HEK293 (cell line): Measurements from ENCODE around the gene PBXIP1.
A peak's percentile ranks its signal among the peaks of the same experiment; 100 is the strongest.

ENCODE experiments used
- CTCF ChIA-PET: fragments of 350-600 bp; formaldehyde crosslinking; extraction: SDS; loops from one replicate; lab custom pipeline; 2021; ENCODE audit warnings: antibody characterized with exemption; lab: Yijun Ruan, JAX
- POLR2A ChIA-PET: fragments of 300-600 bp; formaldehyde crosslinking; extraction: SDS; loops from one replicate; lab custom pipeline; 2020; ENCODE audit warnings: antibody characterized with exemption, inconsistent platforms; lab: Yijun Ruan, JAX
- H3K27ac ChIP-seq: fragments of 200-500 bp; sonication (Bioruptor generic); 2 replicates; pipeline ENCODE4 v1.5.1; 2014; ENCODE audit warnings: low read depth, low read length, control low read depth, inconsistent platforms; ENCODE audit errors: extremely low read depth
- H3K36me3 ChIP-seq, 2 experiments: fragments of 200-500 bp in 1 of 2; sonication (Bioruptor generic) in 1 of 2; 1 replicate in 1 of 2; 2 replicates in 1 of 2; pipeline ENCODE4 v1.5.1; 2014 to 2017; ENCODE audit warnings: inconsistent platforms in 2 of 2, low read length in 2 of 2; ENCODE audit not compliant: control insufficient read depth in 2 of 2, insufficient read depth in 1 of 2
- H3K4me1 ChIP-seq: fragments of 200-500 bp; sonication (Bioruptor generic); 2 replicates; pipeline ENCODE4 v1.5.1; 2014; ENCODE audit warnings: mild to moderate bottlenecking, low read length, inconsistent platforms; ENCODE audit not compliant: control insufficient read depth, insufficient read depth
- H3K4me3 ChIP-seq: 2 replicates; pipeline ENCODE4 v1.5.1; 2011; ENCODE audit warnings: low read depth, mild to moderate bottlenecking, control low read depth, low read length, moderate library complexity
- H3K9me3 ChIP-seq: fragments of 200-500 bp; sonication (Bioruptor generic); 2 replicates; pipeline ENCODE4 v1.5.1; 2014; ENCODE audit warnings: low read depth, low read length, inconsistent platforms; ENCODE audit not compliant: control insufficient read depth, insufficient read depth
- BCL11B ChIP-seq: fragments of 450-650 bp; formaldehyde crosslinking; IDR thresholded peaks from 2 replicates; pipeline ENCODE4 v1.5.1; 2016; ENCODE audit warnings: low read depth, missing biosample characterization, missing genetic modification characterization
- EGR2 ChIP-seq: fragments of 450-650 bp; formaldehyde crosslinking; IDR thresholded peaks from 2 replicates; pipeline ENCODE4 v1.5.1; 2016; ENCODE audit warnings: low read depth, missing biosample characterization, missing genetic modification characterization
- FEZF1 ChIP-seq: fragments of 450-650 bp; formaldehyde crosslinking; IDR thresholded peaks from 2 replicates; pipeline ENCODE4 v1.5.1; 2016; ENCODE audit warnings: missing biosample characterization, missing genetic modification characterization
- GLIS2 ChIP-seq: fragments of 450-650 bp; formaldehyde crosslinking; IDR thresholded peaks from 2 replicates; pipeline ENCODE4 v1.5.1; 2016; ENCODE audit warnings: missing biosample characterization, missing genetic modification characterization
- HOXD13 ChIP-seq: sonication (generic); formaldehyde crosslinking; IDR thresholded peaks from 2 replicates; pipeline ENCODE4 v1.8.0; 2022; ENCODE audit warnings: missing genetic modification reagents, borderline replicate concordance
- KLF16 ChIP-seq: fragments of 450-650 bp; formaldehyde crosslinking; IDR thresholded peaks from 2 replicates; pipeline ENCODE4 v1.5.1; 2017; ENCODE audit warnings: missing biosample characterization, missing genetic modification characterization
- PRDM1 ChIP-seq: fragments of 450-650 bp; formaldehyde crosslinking; IDR thresholded peaks from 2 replicates; pipeline ENCODE4; 2016; ENCODE audit warnings: missing biosample characterization, missing genetic modification characterization
- SETDB1 ChIP-seq: IDR thresholded peaks from one replicate; pipeline ENCODE4 v1.6.1; 2017; ENCODE audit warnings: mild to moderate bottlenecking, low read length, moderate library complexity, mixed read lengths; ENCODE audit not compliant: insufficient read length
- SP3 ChIP-seq: fragments of 450-650 bp; formaldehyde crosslinking; IDR thresholded peaks from 2 replicates; pipeline ENCODE4 v1.5.1; 2016; ENCODE audit warnings: missing biosample characterization, missing genetic modification characterization
- TCF7L2 ChIP-seq: IDR thresholded peaks from 2 replicates; pipeline ENCODE4 v1.6.1; 2011; ENCODE audit warnings: low read depth, mild to moderate bottlenecking, inconsistent platforms, low read length, moderate library complexity, borderline replicate concordance
- WT1 ChIP-seq: fragments of 450-650 bp; formaldehyde crosslinking; IDR thresholded peaks from 2 replicates; pipeline ENCODE4 v1.5.1; 2016; ENCODE audit warnings: missing biosample characterization, missing genetic modification characterization
- ZBTB21 ChIP-seq: fragments of 450-650 bp; formaldehyde crosslinking; IDR thresholded peaks from 2 replicates; pipeline ENCODE4 v1.5.1; 2017; ENCODE audit warnings: missing biosample characterization, missing genetic modification characterization
- ZEB2 ChIP-seq: fragments of 450-650 bp; formaldehyde crosslinking; IDR thresholded peaks from 2 replicates; pipeline ENCODE4 v1.5.1; 2016; ENCODE audit warnings: missing biosample characterization, missing genetic modification characterization
- ZFHX2 ChIP-seq: fragments of 450-650 bp; formaldehyde crosslinking; conservative IDR thresholded peaks from 2 replicates; pipeline ENCODE4 v1.5.1; 2016; ENCODE audit warnings: missing biosample characterization, missing genetic modification characterization
- ZNF140 ChIP-seq: fragments of 450-650 bp; formaldehyde crosslinking; IDR thresholded peaks from 2 replicates; pipeline ENCODE4 v1.5.1; 2016; ENCODE audit warnings: missing biosample characterization, missing genetic modification characterization
- ZNF221 ChIP-seq: fragments of 450-650 bp; formaldehyde crosslinking; IDR thresholded peaks from 2 replicates; pipeline ENCODE4 v1.5.1; 2017; ENCODE audit warnings: missing biosample characterization, missing genetic modification characterization, borderline replicate concordance
- ZNF335 ChIP-seq: fragments of 450-650 bp; formaldehyde crosslinking; conservative IDR thresholded peaks from 2 replicates; pipeline ENCODE4 v1.5.1; 2016; ENCODE audit warnings: missing biosample characterization, missing genetic modification characterization
- ZNF544 ChIP-seq: fragments of 450-650 bp; formaldehyde crosslinking; IDR thresholded peaks from 2 replicates; pipeline ENCODE4 v1.5.0; 2017; ENCODE audit warnings: missing biosample characterization, missing genetic modification characterization
- ZNF555 ChIP-seq: fragments of 450-650 bp; formaldehyde crosslinking; conservative IDR thresholded peaks from 2 replicates; pipeline ENCODE4 v1.5.1; 2017; ENCODE audit warnings: missing biosample characterization, mild to moderate bottlenecking, missing genetic modification characterization, inconsistent platforms
- ZNF629 ChIP-seq: fragments of 450-650 bp; formaldehyde crosslinking; IDR thresholded peaks from 2 replicates; pipeline ENCODE4 v1.5.1; 2017; ENCODE audit warnings: missing biosample characterization, missing genetic modification characterization
- ZNF658 ChIP-seq: fragments of 450-650 bp; formaldehyde crosslinking; IDR thresholded peaks from 2 replicates; pipeline ENCODE4; 2016; ENCODE audit warnings: missing biosample characterization, missing genetic modification characterization
- ZNF76 ChIP-seq: fragments of 450-650 bp; formaldehyde crosslinking; IDR thresholded peaks from 2 replicates; pipeline ENCODE4; 2016; ENCODE audit warnings: low read depth, missing biosample characterization, missing genetic modification characterization, borderline replicate concordance
- ZNF843 ChIP-seq: fragments of 450-650 bp; formaldehyde crosslinking; IDR thresholded peaks from 2 replicates; pipeline ENCODE4 v1.5.1; 2016; ENCODE audit warnings: missing biosample characterization, missing genetic modification characterization
- TF ChIP-seq, protein P1 (sequence below): fragments of 450-650 bp; formaldehyde crosslinking; IDR thresholded peaks from 2 replicates; pipeline ENCODE4 v1.5.1; 2017; ENCODE audit warnings: missing biosample characterization, missing genetic modification characterization
- TF ChIP-seq, protein P2 (sequence below): fragments of 450-650 bp; formaldehyde crosslinking; IDR thresholded peaks from 2 replicates; pipeline ENCODE4 v1.5.1; 2016; ENCODE audit warnings: missing biosample characterization, missing genetic modification characterization
- TF ChIP-seq, protein P3 (sequence below): fragments of 450-650 bp; formaldehyde crosslinking; IDR thresholded peaks from 2 replicates; pipeline ENCODE4 v1.5.1; 2017; ENCODE audit warnings: missing biosample characterization, mild to moderate bottlenecking, missing genetic modification characterization, moderate library complexity
- TF ChIP-seq, protein P4 (sequence below): fragments of 450-650 bp; formaldehyde crosslinking; IDR thresholded peaks from 2 replicates; pipeline ENCODE4 v1.5.1; 2016; ENCODE audit warnings: missing biosample characterization, missing genetic modification characterization
- TF ChIP-seq, protein P5 (sequence below): fragments of 450-650 bp; IDR thresholded peaks from 2 replicates; pipeline ENCODE4 v1.5.1; 2018; ENCODE audit warnings: missing biosample characterization, mild to moderate bottlenecking, missing genetic modification characterization

The PBXIP1 gene

DNA sequence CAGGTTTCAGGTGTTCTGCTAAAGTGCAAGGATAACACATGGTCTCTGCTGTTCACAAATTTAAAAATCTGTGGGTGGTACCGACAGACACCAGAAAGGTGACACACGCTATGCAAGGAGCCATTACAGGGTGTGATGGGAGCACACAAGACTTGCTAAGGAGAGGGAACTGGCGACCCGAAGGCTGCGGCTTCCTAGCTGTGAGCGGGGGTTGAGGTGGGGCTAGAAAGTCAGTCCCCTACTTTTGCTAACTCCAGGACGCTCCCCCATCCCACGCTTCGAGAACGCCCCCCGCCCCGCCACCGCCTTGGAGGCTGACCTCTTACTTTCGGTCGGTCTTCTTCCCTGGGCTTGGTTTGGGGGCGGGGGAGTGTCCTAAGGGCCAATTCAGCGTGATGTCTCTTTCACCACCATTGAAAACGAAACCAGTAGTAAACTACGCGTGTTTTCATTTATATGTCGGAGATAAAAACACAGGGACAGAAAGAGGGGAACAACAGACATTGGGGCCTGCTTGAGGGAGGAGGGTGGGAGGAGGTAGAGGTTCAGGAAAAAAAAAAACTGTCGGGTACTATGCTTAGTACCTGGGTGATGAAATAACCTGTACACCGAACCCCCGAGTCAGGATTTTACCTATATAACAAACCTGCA is 19.6 kb upstream of the PBXIP1 start (continued):
- TF ChIP-seq KLF16 (tag by site-specific recombination) (0 out of 2 replicates have a peak, but pooled peaks have one; percentile 15), ZNF544 (tag by site-specific recombination) (no peak), ZNF221 (no peak), GLIS2 (tag by site-specific recombination) (peak; percentile 32; the same call in 1 of the 2 replicates), ZFHX2 (tag by site-specific recombination) (peak; percentile 86), ZNF76 (tag by site-specific recombination) (peak; percentile 57), ZNF629 (no peak), ZNF555 (tag by site-specific recombination) (no peak), PRDM1 (tag by site-specific recombination) (peak; percentile 85), ZBTB21 (no peak), ZNF335 (no peak), EGR2 (tag by site-specific recombination) (peak; percentile 84), SP3 (tag by site-specific recombination) (peak; percentile 36), ZNF658 (tag by site-specific recombination) (no peak)
- TF ChIP-seq, protein P1, sequence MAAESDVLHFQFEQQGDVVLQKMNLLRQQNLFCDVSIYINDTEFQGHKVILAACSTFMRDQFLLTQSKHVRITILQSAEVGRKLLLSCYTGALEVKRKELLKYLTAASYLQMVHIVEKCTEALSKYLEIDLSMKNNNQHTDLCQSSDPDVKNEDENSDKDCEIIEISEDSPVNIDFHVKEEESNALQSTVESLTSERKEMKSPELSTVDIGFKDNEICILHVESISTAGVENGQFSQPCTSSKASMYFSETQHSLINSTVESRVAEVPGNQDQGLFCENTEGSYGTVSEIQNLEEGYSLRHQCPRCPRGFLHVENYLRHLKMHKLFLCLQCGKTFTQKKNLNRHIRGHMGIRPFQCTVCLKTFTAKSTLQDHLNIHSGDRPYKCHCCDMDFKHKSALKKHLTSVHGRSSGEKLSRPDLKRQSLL (tag by site-specific recombination): no peak
- TF ChIP-seq, protein P2, sequence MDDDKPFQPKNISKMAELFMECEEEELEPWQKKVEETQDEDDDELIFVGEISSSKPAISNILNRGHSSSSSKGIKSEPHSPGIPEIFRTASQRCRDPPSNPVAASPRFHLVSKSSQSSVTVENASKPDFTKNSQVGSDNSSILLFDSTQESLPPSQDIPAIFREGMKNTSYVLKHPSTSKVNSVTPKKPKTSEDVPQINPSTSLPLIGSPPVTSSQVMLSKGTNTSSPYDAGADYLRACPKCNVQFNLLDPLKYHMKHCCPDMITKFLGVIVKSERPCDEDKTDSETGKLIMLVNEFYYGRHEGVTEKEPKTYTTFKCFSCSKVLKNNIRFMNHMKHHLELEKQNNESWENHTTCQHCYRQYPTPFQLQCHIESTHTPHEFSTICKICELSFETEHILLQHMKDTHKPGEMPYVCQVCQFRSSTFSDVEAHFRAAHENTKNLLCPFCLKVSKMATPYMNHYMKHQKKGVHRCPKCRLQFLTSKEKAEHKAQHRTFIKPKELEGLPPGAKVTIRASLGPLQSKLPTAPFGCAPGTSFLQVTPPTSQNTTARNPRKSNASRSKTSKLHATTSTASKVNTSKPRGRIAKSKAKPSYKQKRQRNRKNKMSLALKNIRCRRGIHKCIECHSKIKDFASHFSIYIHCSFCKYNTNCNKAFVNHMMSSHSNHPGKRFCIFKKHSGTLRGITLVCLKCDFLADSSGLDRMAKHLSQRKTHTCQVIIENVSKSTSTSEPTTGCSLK: no peak
- TF ChIP-seq, all 188 proteins: peak for 10

DNA sequence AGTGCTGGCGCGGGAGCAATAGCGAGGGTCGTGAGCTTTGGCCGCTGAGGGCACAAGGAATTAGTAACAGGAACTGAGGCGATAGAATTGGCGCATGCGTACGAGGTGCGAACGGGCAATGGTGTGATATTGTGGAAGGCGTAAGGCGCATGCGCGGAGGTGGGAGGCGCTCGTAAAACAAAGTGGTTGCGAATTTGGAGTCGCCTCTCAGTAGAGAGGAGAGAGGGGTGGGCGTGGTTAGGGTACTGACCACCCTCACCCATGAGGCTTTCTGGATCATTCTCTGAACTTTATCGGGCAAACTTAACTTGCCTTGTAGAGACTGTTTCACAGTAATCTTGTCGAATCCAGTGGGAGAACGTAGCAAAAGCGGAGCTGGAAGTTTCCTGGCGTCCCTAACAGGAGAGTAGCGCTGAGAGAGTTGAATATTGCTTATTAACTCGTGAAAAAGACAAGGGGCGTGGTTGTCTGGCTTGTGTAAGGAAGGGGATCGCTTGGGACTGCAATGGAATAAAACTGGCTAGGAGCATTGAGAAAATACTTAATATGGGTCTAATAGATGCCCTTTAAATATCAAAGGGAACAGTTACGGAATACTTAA is 19.0 kb upstream of the PBXIP1 start:
- Histone ChIP-seq H3K27ac (peak overlapping the region; percentile 76), H3K4me1 (peaks cover 12% of the 10 kb centered on the region), H3K4me3 (peak overlapping the region; percentile 67), H3K9me3 (no peaks in the 10 kb centered on the region), H3K36me3 (peaks cover 0 to 20% of the 10 kb centered on the region in 2 experiments; a peak in 2 of 3 replicates)
- ChIA-PET POLR2A (interaction anchor here (2.0 to 6.0 kb wide), 4 partner anchors 8 to 27 kb away, joined by 9 to 66 read pairs (median 14); partner anchors contain the start of genes FLAD1, LENEP and ZBTB7B), CTCF (interaction anchor here (1.2 to 2.0 kb wide), 2 partner anchors 8 to 21 kb away, joined by 3 to 11 read pairs; partner anchors contain the start of gene FLAD1)
- peak; percentile 93 for TF ChIP-seq HOXD13 (CRISPR knock-in tag)
- TF ChIP-seq, protein P3, sequence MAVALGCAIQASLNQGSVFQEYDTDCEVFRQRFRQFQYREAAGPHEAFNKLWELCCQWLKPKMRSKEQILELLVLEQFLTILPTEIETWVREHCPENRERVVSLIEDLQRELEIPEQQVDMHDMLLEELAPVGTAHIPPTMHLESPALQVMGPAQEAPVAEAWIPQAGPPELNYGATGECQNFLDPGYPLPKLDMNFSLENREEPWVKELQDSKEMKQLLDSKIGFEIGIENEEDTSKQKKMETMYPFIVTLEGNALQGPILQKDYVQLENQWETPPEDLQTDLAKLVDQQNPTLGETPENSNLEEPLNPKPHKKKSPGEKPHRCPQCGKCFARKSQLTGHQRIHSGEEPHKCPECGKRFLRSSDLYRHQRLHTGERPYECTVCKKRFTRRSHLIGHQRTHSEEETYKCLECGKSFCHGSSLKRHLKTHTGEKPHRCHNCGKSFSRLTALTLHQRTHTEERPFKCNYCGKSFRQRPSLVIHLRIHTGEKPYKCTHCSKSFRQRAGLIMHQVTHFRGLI (tag by site-specific recombination): peak; percentile 7; the same call in 1 of the 2 replicates
- no peak for TF ChIP-seq ZNF140 (tag by site-specific recombination)
- peak; percentile 73; the same call in 1 of the 2 replicates for TF ChIP-seq WT1 (tag by site-specific recombination)
- TF ChIP-seq ZNF221: no peak
- peak; percentile 92; the same call in 1 of the 2 replicates for TF ChIP-seq TCF7L2
- TF ChIP-seq ZFHX2 (tag by site-specific recombination): no peak
- TF ChIP-seq, protein P4, sequence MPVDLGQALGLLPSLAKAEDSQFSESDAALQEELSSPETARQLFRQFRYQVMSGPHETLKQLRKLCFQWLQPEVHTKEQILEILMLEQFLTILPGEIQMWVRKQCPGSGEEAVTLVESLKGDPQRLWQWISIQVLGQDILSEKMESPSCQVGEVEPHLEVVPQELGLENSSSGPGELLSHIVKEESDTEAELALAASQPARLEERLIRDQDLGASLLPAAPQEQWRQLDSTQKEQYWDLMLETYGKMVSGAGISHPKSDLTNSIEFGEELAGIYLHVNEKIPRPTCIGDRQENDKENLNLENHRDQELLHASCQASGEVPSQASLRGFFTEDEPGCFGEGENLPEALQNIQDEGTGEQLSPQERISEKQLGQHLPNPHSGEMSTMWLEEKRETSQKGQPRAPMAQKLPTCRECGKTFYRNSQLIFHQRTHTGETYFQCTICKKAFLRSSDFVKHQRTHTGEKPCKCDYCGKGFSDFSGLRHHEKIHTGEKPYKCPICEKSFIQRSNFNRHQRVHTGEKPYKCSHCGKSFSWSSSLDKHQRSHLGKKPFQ (tag by site-specific recombination): peak; percentile 56; the same call in 1 of the 2 replicates
- 0 out of 2 replicates have a peak, but pooled peaks have one; percentile 59 for TF ChIP-seq FEZF1 (tag by site-specific recombination)
- peak; percentile 59 for TF ChIP-seq PRDM1 (tag by site-specific recombination)
- TF ChIP-seq BCL11B (tag by site-specific recombination): 0 out of 2 replicates have a peak, but pooled peaks have one; percentile 13
- TF ChIP-seq ZEB2: peak; percentile 14
- TF ChIP-seq, protein P5, sequence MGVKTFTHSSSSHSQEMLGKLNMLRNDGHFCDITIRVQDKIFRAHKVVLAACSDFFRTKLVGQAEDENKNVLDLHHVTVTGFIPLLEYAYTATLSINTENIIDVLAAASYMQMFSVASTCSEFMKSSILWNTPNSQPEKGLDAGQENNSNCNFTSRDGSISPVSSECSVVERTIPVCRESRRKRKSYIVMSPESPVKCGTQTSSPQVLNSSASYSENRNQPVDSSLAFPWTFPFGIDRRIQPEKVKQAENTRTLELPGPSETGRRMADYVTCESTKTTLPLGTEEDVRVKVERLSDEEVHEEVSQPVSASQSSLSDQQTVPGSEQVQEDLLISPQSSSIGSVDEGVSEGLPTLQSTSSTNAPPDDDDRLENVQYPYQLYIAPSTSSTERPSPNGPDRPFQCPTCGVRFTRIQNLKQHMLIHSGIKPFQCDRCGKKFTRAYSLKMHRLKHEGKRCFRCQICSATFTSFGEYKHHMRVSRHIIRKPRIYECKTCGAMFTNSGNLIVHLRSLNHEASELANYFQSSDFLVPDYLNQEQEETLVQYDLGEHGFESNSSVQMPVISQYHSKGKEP (tag by site-specific recombination): no peak
- TF ChIP-seq SETDB1: no peak
- 0 out of 2 replicates have a peak, but pooled peaks have one; percentile 11 for TF ChIP-seq ZNF843
